HG02798 (cell line): ENCODE data around the gene LY9.

Experiments
- ATAC-seq: cut with Tn5 transposase; IDR thresholded peaks from one replicate; pipeline ENCODE4 v1.9.1; 2021; ENCODE audit warnings: mild to moderate bottlenecking; ENCODE audit not compliant: unreplicated experiment, poor library complexity

LY9 gene

DNA sequence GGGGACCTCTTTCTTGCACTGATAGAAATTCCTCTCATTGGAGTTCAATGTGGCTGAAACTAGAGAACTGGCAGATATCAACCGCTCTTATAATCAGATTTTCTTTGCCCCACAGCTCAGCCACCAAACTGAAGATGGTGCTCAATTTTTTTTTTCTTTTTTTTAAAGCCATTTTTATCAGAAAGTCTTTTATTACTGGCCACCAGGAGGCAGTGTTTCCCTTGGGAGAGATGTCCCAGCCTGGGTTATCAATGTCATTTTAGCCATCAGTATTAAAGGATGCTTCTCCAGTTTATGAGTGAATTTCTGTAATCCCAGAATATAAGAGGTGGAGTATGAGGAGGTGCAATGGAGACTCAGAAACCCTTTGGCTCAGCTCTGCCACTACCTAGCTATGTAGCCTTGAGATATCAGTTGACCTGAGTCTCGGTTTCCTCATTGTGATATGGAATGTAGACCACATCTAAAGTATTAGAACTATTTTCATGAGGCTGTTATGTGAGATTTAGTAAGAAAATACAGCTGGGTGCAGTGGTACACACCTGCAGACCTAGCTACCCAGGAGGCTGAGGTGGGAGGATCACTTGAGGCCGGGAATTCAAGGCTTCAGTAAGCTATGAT, 39.1 kb downstream of the LY9 start:
- no peak for ATAC-seq

DNA sequence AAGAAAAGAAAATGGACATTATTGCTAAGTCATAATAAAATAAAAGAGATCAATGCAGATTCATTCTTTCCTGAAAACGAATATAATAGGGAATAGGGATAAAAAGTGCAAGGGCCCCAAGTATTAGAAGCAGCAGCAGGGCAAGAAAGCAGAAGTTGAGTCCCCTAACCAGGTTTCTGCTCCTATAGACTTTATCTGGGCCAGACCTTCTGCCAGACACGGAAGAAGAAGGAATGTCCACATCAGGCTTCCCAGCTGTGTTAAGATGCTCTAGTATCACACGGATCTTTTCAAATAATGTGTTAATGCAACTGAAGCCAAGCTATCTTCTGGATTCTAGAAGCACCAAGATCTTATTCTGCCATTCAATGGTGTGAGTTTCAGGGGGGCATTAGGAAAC, 39.8 kb downstream of the LY9 start:
- ATAC-seq: no peak

DNA sequence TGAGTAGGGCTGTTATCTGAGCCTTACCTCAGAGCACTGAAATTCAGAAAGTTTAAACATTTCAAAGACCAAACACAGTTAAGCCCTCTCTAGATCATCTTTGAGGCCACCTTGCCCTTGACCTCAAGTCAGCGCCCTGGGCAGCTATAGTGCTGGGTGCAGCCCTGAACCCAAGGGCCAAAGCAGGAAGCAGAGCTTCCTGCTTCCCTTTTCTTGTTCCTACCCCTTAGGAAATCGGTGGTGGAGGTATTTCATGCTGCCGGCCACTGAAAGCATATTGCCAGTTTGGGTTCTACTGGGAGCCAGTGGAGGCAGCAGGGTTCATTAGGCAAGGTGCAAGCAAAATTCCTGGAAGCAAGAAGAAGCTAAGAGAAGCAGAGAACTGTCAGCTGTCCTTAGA, 40.6 kb downstream of the LY9 start:
- no peak for ATAC-seq

DNA sequence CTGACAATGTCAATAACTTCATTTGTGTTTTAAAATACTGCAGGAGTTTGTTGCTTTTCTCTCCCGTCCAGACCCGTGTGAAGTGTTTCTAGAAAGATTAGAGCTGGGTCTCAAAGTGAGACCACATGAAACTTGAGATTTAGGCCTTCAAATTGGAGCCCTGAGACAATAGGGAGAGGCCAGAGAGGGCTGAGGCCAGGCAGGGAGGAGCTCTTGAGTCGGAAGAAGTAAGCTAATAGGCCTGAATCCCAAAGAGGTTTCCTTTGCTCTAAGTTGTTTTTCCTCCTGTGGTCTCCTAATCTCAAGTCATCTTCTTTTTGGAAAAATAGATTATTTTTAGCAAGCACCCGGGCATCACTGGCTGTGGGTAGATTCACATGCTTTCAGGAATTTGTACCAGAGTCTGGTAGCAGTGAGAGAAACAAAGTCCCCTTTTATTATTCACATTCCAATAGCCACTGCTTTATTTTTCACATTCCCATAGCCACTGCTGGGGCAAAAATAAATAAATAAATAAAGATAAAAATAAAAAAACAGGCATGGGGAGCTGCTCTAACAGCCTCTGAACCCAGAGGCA, 41.1 kb downstream of the LY9 start:
- no peak for ATAC-seq

DNA sequence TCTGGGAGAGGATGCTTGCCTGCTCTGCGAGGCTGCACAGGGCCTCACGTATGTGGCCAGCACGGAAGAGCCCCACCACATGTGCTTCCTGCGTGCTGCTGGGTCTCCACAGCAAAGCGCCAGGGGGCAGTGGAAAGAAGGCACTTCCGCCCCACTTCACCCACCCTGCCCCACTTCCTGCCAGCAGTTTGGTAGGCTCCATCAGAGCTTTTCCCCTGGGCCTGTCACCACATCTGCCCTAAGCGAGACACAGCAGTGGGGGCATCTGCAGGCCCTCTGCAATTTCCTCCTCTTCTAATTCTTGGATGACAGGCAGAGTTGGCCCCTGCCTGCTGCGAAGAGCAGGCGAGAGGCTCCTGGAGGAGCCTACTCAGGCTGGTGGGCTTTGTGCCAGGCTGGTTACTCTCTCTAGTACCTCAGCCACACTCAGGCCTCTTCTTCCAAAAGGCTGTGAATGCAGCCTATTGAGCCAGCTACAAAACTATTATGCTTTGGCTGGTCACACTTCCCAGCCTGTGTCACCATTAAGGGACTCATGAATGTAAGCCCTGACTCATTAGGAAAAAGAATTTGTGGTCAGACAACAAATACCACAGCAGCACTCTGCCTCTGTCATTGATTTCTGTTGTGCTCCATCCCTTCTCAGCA, 41.7 kb downstream of the LY9 start:
- peak; percentile 75 for ATAC-seq

DNA sequence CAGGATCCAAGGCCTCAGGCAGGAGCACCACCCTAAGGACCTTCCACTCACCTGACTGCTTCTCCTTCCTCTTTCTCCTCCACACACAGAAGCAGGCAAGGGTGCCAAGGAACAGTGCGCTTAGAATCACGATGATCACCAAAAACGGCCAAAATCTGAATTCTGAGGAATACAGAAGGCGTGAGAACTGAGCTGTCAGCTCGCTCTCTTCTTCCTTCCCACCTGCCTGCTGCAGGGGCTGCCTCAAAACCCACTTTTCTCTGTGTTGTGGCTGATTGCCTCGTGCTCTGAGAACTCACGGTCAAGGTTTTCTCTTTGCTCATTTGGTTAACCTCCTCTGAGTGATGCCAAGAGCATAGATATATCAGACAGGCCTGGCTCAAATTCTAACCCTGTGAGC, 42.9 kb downstream of the LY9 start:
- ATAC-seq: no peak

DNA sequence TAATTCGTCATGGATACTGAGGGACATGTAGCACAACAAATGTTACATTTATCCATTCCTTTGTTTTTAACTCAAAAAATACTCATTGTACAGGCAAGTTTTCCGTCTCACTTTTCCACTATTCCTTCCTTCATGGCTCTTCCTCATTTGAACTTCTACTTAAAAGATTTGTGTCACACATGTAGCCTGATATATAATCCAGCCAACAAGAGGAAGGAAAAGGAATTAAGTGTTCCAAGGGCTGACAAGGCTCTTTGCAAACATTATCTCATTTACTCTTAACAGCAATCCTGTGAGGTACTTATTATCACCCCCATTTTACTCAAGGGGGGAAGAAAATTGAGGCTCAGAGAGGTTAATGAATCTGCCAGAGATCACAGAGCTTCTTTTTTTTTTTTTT, 43.8 kb downstream of the LY9 start:
- no peak for ATAC-seq

DNA sequence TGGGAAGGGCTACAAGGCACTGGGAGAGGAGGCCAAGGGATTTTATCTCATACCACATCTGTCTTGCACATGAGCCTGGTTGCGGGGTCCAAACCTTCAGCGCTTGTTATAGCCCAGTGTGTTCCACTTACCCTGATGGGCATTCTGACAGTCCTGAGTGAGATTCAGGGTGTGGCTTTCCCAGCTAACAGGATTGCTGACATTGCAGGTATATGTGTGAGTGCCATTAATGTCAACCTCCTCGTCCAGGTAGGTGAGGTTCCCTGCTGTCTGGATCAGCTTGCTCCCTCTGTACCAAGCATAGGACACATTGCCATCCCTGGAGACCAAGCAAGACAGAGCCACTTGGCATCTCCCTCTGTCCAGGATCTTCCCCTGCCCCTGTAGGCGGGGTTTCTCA, 45.1 kb downstream of the LY9 start:
- ATAC-seq: no peak

DNA sequence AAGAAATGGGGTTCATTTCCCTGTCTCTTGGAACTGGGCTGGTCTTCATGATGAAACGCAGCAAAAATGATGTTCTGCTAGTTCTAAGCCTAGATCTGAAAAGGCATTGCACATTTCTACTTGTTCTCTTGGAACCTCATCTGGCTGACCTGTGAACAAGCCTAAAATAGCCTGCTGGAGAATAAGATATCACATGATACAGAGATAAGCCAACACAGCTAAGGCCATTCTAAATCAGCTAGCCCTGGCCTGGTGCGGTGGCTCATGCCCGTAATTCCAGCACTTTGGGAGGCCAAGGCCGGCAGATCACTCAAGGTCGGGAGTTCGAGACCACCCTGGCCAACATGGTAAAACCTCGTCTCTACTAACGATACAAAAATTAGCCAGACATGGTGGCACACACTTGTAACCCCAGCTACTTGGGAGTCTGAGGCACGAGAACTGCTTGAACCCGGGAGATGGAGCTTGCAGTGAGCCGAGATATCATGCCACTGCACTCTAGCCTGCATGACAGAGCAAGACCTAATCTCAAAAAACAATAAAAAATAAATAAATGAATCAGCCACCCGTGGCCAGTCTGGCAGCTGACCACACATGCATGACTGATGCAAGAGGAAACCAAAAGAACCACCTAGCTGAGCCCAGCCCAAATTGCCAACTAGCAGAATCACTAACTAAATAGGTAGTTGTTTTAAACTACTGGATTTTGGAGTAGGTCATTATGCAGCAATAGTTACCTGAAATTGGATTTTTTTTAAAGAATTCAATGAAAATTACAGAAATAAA, 48.7 kb downstream of the LY9 start:
- no peak for ATAC-seq

DNA sequence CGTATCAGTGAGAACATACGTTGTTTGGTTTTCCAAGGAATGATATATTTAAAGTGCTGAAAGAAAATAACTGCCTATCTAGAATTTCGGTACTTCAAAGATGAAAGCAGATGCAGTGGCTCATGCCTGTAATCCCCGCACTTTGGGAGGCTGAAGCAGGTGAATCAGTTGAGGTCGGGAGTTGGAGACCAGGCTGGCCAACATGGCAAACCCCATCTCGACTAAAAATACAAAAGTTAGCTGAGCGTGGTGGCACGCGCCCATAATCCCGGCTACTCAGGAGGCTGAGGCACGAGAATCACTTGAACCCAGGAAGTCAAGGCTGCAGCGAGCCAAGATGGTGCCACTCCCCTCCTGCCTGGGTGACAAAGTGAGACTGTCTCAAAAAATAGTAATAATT, 50.3 kb downstream of the LY9 start:
- no peak for ATAC-seq

DNA sequence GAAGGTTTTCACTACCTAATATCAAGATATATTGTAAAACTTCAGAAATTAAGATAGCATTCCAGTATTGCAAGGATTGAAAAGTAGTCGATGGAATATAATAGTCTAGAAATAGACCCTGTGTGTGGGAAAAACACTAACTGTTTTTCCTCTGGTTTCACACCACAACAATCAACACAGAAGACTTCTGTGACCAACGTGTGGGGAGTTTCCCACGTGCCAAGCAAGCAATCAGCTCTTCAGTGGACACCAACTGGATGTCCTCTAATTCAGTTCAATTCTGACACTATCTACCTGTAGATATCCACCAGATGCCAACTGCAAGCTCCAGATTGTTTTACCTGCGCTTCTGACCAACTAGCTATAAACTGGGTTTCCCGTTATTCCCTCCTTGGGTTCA, 54.6 kb downstream of the LY9 start:
- ATAC-seq: no peak

DNA sequence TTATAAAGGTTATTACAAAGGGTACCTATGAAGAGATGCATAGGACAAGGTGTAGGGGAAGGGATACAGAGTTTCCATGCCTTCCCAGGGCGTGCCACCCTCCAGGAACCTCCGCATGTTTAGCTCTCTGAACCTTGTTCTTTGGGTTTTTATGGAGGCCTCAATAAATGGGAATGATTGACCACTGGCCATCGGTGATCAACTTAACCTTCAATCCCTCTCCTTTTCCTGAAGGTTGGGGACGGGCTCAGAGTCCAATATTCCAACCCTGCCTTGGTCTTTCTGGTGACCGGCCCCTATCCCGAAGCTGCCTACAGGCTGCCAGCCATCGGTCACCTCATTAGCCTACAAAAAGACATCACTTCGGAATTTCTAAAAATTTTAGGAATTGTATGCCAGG, 55.0 kb downstream of the LY9 start:
- ATAC-seq: no peak

DNA sequence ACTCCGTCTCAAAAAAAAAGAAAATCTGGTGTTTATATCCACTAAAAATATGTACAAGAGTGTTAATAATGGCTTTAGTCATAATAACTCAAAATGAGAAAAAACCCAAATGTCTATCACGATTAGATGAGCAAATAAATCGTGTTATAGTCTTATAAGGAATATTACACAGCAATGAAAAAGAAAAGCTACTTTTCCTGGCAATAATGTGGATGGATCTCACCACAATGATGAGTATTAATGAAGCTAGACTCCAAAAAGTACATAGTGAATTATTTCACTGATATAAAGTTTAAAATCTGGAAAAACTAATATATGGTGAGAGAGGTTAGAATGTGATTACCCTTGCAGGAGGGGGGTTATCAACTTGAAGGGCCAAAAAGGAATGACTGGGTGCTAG, 57.0 kb downstream of the LY9 start:
- no peak for ATAC-seq

DNA sequence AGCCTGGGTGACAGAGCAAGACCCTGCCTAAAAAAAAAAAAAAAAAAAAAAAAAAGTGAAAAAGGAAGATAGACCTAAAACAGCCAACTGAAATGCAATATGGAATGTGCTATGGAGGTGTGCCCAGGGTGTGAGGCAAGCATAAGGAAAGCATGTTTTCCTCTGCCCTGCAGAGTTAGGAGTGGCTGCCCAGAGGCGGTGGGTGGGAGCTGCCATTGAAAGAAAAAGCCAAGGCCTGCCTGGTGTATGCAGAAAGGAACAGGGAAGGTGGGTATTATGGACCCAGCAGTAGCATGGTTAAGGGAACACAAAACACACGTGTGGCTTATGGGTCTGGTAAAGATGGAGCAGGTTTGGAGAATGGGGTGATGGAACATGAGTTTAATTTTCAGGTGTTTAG, 57.8 kb downstream of the LY9 start:
- ATAC-seq: no peak

DNA sequence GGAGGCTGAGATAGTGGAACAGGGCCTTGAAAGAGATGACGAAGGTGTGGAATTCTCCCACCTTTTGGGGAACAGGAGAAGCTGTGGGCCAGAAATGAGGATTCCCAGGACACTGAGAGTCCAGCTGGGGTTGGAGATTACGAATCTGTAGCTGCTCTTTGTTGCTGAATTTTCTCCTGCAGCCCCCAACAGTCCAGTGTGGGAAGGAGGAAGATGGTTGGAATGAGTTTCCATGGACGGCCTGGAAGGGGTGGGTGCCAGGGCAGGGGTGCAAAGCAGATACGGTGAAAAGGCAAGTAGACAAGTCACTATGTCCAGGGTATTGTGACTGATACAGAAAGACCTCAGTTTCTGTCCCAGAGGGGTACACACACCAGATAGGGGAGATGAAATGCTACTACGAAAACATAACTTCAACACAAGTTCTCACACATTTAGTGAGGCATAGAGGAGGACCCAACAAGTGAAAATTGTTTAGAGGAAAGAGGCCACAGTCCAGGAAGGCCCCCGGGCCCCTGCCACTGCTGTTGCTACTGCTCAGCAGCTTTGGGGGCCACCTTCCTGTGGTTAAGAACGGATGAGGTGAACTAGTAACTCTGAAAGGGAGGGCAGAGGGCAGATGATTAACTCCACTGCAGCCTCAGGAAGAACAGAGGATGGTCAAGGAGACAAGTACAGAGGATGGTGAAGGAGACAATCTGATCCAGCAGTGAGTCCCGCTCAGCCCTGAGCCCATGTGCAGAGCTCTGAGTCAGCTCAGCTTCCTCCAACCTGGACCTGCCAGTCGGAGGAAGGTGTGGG, 59.4 kb downstream of the LY9 start:
- peak; percentile 65 for ATAC-seq

DNA sequence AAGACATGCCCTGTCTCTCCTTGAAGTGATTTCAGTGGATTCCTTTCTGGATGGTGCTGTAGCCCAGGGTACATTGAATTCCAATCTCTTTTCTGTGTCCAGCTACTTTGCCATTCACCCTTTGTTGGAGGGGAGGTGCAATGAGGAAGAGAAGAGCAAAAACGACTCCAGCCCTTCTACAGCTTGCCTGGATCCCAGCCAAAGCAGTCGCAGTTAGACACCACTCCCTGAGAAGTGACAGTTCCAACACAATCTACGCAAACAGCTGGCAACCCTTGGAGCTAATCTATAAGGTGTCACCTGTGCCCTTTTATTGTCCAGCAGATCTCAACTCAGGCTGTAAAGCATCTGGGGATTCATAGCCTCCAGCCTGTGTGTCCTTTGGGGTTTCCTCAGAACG, 62.1 kb downstream of the LY9 start:
- ATAC-seq: no peak

DNA sequence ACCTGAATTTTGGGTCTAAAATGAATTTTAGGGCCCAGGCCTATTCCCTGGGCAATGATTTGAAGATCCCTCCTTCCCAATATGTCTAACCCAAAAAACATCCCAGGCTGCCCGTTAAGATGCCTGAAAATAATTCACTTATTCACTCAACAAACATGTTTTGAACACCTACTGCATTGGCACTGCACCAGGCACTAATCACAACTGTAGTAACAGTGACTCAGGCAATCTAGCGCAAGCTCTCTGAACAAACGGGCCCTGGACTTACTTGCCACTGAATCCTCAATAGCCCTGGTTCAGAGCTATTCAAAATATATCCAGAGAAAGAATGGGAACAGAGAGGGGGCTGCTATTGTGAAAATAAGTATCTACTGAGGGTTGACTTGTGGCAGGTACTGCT, 62.5 kb downstream of the LY9 start:
- ATAC-seq: no peak

DNA sequence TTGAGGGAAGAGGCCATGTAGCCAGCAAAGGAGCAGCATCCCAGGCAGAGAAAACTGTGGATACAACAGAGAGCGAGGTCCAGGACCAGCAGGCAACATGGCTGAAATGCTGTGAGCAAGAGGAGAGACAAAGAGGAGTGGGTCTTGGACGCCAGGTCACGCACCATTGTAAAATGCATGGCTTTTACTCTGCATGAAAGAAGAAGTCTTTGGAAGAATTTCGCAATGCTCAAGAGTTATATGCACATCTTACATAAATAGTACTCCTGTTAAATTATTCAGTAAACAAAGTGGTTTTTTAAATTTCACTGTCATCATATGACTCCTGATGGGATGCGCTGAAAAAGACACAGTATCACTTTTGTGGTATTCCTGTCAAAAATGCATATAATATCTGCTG, 63.2 kb downstream of the LY9 start:
- no peak for ATAC-seq

DNA sequence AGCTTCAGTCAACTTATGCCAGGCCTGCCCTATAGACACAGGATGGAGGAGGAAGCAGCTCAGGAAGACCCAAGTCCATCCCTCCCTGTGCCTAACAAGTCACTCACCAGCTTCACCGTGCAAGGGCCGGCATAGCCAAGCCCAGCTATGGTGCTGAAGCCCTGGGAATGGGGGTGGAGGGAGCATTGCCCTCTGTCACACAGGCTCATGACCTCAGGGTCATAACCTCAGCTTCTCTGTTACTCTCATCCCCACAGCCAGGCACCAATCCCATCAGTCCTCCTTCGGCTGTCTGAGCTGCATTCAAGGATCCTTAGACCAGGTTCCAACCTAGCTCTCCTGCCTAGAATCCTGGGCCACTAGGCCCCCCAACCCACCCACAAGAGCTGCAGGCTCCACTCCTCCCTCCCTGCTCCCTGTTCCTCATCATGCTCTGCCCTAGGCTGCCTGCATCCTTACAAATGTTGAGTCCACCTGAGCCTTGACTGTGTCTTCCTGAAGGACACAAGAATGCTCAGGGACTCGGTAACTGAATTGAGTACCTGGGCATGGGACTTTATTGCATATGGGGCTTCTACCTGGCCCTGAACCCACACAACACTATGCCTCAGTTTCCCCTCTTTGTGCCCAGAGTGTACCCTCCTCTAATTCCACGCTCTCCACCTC, 65.0 kb downstream of the LY9 start:
- no peak for ATAC-seq
